Stimulated activated CD4-positive, alpha-beta T cell treated with anti-CD3 and anti-CD28 coated beads, Interleukin-1b, Interleukin-23, amount 100 ng/mL, for 4 hours (primary cell): ENCODE measurements around the gene EHBP1.

ENCODE experiments used
- DNase-seq, 2 donors: peaks; one replicate each; pipeline ENCODE4 v3.0.0-alpha.2; 2020; ENCODE audit warnings: low read depth in 2 of 2

The EHBP1 gene

DNA sequence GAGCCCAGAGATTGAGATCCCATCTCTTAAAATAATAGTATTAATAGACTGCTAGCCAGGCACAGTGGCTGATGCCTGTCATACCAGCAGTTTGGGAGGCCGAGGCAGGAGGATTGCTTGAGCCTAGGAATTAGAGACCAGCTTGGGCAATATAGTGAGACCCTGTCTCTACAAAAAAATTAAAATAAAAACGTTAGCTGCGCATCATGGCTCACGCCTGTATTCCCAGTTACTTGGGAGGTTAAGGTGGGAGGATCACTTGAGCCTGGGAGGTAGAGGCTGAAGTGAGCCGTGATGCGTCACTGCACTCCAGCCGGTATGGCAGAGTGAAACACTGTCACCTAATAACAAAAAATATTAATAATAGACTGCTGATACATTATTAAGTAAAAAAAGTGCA lies 178.1 kb downstream of the EHBP1 start:
- no peak for DNase-seq

DNA sequence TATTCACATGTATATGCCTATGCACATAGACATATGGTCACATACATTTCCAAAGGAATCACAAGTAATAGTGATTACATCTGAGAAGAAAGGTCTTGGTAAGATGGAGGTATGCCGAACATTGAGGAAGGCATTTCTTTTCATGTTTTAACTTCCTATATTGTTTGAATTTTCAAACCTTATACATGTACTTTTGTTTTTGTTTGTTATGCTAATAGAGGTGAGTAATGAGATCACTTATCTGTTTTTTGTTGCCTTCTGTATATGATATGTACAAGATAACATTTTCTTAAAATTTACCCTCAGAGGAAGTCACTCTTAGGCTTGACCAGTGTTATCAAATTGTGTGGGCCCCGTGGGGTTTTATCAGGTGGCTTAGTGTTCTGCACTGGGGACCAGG lies 178.6 kb downstream of the EHBP1 start:
- no peak for DNase-seq

DNA sequence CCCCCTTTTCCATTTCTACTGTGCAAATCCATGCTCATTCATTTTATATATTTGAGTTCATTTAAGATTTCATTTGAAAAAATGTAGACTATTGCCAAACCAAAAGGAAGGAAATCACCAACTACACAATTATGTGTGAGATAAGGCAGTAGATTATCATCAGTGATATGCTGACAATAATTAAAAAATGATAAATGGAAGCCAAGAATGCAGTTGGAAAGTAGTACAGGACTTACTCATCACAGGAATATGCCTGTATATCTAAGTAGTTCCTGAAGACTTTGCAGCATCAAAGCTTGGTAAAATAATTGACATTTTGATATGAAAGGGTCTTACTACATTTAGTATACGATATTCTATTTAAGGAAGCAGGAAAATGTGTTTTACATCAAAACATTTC lies 179.0 kb downstream of the EHBP1 start:
- no peak for DNase-seq

DNA sequence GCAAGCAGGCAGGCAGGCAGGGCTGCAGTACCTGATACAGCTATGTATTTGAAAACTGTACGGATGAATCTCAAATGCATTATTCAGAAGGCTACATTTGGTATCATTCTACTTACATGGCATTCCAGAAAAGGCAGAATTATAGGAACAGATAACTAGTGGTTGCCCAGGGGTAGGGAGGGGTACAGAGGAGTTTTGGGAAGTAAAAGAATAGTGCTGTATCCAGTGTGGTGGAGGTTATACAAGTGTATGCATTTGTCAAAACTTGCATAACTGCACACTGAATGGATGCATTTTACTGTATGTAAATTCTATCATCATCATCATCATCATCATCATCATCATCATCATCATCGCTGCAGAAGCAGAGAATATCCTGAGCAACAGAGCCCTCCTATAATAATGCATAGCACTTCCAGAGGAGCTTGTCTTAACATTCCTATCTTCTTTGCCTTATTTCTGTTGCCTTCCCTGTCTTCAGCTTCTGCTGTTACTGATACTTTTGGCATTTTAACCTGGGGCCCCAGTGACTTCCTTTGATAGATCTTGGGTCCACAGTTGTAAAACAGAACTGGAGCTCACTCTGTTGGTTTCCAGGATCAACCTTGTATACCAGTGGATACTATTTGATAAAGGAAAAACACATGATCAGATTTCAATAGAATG lies 189.6 kb downstream of the EHBP1 start:
- DNase-seq: no peak

DNA sequence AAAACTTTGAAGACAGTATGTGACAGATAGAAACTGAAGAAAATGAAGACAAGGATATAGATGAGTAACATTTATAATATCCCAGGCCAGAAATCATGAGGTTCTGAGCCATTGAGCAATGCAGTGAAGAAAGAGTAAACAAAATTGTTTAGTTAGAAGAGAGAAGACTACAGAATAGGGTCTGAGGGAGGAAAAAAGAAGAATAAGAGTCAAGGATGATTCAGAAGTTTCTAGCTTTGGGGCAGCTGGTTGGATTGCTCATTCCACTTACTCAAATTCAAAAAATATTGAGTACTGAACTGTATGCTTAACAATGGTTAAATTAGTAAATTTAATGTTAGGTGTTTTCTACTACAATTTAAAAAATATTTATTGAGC lies 190.1 kb downstream of the EHBP1 start:
- no peak for DNase-seq

DNA sequence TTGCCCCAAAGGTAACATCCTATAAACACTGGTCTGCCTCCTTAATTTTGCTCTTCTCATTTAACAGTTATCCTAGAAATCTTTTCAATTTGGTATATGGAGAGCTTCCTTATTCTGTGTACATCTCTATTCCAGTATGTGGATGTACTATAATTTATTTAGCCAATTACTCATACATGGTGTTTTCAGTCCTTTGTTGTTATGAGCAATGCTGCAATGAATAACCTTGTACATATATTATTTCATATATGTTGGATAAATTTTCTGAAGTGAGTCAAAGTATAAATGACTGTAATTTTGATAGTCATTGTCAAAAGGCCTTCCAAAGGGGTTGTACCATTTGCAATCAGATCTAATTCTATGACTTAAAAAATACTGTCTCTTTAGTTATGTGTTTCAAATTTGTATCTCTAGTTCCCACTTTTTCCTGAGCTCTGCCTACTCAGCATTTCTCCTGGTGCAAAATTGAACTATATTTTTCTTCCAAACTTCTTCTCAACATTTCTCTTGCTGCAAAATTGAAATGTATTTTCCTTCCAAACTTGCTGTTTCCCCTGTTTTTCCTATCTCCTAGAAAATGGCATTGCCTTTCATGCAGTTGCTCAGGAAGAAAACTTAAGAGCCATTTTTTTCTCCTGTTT lies 191.8 kb downstream of the EHBP1 start:
- DNase-seq: no peak

DNA sequence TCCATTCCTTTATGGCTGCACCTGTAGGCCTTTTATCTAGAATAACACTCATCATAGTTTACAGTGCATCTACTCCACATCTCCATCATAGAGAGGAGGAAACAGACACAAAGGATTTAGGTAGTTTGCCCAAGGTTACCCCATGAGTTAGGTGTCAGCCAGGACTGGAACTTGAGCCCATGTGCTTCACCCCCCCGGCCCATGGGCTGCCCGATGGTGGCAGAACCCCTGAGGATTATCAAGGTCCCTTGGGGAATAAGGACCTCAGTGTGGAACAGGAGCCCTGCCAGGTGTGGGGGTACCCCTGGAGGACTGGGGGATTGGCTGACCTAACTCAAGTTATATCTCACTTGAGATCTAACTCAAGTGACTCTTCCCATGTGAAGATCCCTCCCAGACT lies 198.8 kb downstream of the EHBP1 start:
- no peak for DNase-seq

DNA sequence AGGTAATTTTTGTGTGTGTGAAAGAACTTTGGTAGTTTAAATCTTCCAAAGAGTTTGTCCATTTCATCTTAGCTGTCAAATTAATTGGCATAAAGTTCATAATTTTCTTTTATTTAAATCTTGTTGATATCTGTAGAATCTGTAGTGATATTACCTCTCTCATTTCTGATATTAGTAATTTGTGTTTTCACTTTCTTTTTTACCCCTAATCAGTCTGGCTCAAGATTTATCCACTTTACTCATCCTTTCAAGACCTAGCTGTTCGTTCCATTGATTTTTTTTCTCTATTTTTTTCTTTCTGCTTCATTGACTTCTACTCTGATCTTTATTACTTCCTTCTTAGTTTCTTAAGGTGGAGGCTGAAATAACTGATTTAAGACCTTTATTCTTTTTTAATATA lies 202.6 kb downstream of the EHBP1 start:
- DNase-seq: no peak

DNA sequence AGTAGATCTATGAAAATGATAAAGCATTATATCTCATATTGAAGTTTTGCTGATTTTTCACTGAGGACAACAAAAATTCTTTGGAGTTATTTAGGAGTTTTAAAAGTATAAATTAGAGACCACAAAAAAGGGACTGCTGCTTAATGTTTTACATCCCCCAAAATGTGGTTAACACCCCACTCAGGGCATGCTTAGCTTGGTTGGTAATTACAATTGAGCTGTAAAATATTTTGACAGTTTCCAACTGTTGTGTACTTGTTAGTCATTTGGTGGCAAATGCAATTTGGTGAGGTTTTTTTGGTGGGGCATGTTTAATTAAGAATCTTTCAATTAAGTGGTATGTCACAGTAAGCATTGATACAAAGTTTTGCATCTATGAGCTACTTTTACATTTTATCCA lies 207.8 kb downstream of the EHBP1 start:
- no peak for DNase-seq

DNA sequence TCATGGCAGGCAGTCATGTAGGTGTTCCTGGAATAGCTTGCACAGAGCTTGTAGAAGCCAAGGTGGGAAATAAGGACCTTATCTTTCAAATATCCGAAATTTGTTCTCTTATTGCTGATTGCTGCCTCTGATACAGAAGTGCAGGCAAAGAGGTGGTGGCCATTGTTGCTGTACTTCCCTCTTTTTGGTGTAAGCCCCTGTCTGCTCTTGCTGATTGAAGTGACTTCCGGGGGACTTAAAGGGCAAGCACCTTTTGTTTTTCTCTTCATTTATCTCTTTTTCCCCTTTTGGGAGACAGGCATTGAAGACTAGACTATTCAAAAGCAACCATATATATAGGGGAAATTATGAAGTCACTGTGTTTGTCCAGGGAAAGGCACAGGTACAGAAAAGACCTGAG lies 213.5 kb downstream of the EHBP1 start:
- DNase-seq: no peak

DNA sequence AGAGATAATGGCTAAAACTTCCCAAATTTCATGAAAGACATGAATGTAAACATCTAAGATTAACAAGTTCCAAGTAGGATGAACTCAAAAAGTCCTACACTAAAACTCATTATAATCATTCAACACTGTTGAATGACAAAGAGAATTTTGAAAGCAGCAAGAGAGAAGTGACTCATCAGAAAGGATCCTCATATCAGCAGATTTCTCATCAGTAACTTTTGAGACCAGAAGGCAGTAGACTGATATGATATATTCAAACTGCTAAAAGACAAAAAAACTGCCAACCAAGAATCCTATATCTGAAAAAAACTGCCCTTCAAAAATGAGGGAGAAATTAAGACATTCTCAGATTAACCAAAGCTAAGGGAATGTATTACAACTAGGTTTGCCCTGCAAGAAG lies 214.6 kb downstream of the EHBP1 start:
- no peak for DNase-seq

DNA sequence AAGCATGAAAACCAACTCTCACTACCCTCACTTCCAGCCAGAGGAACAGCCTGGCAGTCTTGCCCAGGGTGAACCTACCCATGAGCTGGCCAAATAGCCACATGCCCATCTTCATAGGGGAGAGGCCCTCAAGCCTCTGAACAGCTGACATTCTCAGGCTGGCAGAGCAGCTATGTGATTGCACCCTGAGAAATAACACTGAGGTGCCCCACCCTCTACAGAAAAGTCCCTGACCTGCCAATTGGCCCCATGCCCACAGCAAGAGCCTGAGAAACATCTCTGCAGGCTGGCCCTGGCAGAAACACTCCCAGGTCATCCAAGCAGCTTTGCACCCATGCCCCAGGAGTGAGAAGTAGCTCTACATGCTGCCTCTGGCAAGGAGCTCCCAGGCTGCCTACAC lies 217.7 kb downstream of the EHBP1 start:
- no peak for DNase-seq

DNA sequence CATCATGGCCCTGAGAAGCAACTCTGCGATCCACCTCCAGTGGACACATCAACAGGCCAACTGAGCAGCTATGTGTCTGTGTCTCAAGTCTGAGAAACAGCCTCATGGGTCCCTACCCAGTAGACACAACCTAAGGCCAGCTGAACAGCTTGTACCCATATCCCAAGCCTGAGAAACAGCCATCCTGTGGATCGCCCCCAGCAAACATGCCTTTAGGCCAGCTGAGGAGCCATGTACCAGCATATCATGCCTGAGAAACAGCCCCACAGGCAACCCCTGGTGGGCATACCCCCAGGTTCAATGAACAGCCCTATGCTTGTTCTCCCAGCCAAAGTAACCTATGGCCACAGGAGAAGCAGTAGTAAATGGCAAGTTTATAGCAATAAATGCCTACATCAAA lies 218.4 kb downstream of the EHBP1 start:
- DNase-seq: no peak

DNA sequence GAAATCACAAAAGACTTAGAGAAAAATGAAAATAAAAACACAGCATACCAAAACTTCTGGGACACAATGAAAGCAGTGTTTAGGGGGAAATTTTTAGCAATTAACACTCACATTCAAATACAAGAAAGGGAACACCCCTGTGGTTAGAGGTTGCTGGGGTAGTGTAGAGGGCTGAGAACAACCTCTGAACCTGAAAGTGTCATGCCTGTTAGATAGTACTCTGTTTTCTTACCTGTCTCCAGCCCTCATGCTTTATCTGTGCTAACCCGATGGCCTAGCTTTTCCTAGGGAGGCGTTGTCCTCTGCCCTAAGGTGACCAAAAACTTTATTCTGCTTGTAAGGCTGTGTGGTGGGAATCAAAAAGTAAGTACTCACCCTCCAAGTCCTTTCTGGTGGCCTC lies 222.5 kb downstream of the EHBP1 start:
- no peak for DNase-seq

DNA sequence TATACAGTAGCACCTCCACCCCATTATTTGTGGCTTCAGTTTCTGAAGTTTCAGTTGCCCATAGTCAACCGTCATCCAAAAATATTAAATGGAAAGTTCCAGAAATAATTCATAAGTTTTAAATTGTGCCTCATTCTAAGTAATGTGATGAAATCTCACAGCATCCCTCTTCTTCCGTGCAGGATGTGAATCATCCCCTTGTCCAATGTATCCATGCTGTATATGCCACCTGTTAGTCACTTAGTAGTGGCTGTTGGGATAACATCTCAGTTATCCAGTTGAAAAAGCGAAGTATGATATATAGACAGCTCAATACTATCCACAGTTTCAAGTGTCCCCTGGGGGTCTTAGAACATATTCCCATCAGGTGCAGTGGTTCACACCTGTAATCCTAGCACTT lies 226.0 kb downstream of the EHBP1 start:
- no peak for DNase-seq

DNA sequence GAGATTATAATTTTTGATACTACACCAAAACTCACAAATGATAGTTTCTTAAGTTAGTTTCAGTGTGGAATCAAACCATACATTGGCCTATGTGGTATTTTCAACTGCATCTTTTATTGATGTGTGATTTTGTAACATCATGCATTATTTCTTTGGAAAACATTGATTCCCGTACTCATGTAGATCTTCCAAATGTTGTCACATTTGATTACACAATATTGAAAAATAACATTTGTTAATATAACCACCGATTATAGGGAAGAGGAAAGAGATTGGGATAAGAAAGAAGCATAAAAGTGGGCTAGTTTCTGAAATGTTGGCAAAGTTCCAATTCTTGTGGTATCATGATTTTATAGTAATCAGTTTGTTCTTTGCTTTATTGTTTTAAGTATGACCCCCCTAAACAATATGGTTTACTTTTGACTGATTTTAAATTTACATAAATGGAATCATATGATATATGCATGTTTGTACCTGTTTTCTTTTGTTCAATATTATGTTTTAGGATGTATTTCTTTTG lies 227.9 kb downstream of the EHBP1 start:
- no peak for DNase-seq

DNA sequence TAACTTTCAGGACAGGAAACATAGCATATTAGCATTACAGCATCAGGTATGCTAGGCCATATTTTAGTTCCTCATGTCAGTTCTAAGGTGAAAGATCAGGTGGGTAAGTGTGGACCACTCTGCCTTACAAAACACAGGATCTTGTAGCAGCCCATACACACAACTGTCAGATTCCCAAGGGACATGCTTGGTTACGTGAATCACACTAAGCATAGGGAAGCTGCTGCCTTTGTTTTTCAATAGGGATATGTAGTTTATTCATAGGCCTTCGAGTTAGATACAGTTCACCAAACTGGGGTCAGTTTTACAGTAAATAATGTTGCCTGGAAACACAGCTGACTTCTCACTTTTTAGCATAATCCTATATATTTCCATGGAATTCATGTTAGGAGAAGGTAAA lies 229.0 kb downstream of the EHBP1 start:
- DNase-seq: no peak

DNA sequence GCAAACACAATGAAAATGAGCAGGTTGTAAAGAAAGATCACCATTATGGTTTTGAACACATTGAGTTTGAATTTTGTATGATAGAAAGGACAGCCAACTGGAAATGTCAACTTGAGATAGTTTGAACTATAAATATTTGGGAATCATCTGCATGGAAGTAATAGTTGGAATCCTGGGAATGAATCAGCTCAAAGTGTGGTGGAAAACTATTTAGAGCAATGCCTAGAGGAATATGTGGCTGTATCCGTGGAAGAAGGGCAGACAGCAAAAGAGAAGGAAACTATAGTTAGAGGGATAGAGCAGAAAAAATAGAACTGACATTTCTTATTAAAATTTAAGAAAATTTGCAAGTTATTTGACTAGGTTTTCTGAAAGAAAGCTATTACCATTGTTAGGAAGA lies 232.6 kb downstream of the EHBP1 start:
- DNase-seq: no peak

DNA sequence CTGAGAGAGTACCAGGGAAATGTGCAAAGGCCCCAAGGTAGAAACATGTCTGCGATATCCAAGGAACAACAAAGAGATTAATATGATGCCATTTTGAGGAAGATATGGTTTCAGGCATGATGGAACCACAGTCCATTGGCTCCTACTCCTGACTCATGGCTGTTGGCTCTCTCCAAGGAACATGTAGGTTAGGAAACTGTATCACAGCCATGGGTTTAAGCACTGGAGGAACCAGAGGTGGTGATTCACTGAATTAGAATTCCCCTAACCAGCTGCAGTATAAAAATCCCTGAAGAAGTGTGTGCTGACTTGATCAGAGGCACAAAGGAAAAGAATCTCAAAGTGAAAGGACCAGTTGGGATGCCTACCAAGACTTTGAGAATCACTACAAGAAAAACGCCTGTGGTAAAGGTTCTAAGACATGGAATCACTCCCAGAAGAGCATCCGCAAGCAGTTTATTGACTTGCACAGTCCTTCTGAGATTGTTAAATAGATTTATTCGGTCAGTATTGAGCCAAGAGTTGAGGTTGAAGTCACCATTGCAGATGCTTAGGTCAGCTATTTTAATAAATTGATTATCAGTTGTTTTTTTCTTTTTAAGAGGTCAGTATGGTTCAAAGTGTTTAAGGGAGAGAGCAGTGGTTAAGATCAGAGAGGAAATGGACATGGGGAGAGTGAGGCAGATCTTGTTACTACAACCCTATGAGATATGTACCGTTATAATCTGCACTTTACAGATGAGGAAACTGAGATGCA lies 234.4 kb downstream of the EHBP1 start:
- no peak for DNase-seq

DNA sequence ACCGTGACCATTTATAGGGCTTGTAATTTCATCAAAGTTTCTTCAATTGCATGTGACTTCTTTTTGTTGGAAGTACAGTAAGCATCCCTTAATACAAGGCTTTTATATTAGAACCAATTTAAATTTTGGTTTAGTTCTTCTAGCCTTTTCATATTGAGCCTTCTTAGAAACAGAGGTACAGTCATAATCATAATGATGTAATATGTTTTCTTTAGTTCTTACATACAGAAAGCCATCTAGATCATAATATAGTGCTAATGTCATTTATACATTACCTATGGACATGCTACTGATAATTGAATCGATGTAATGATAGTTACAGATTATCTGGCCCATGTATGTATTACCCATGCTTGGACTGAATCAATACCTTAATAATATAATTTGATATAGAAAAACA lies 235.2 kb downstream of the EHBP1 start:
- DNase-seq: no peak

DNA sequence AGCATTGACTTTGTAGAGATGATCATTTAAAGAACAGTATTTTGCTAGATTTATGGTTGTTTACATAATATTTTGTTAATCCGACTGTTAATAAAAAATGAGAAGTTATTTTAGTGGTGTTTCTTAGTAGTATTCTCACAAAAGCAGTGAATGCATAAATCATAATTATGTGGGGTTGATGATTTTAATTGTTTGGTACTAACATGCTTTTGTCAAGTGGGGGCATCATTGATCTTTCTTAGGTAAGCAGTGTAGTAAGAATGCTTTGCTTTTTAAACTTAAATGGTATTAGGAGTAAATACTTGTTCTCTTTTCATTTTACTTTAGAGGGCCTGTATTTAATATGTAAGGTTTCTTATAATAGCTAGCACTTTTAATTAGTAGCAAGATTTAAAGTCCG lies 235.9 kb downstream of the EHBP1 start:
- DNase-seq: no peak

DNA sequence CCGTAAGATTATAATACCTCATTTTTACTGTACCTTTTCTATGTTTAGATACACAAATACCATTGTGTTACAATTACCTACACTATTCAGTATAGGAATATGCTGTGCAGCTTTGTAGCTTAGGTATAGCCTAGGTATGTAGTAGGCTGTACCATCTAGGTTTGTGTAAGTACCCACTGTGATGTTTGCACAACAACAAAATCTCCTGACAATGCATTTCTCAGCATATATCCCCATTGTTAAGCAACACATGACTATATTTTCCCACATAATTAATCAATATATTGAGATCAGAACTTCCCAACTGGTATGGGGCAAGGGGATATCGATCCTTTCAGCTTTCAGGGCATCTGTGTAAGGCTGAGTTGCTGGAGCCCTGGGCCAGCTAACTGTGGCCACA lies 238.8 kb downstream of the EHBP1 start:
- DNase-seq: no peak

DNA sequence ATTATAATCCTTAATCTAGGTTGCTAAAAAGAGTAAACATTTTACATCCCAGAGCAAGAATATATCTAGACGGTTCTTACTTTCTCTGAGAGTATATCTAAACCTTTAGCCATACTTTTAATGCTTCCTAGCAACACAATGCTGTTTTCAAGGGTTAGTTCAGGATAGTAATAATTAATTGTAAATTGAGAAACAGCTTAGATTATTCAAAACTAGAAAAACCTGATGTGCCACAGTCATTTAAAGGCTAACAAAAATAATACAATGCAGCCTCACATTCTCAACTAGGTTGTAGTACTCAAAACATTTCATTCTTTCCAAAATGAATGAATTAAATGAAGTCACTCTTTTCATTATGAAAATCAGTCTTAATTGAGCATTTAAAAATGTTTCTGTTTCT lies 241.9 kb downstream of the EHBP1 start:
- DNase-seq: no peak
